DMS79 treated with DMSO at 0.1 percent for 48 hours (cell line): Measurements from ENCODE around the gene GK.
"Not testable (repeated sequence)": the region's sequence is repeated elsewhere in the genome, so short reads cannot be mapped to it uniquely, and the experiment has no call there.

Source experiments
- DNase-seq: peaks from one replicate; lab custom pipeline; 2025; lab: John Stamatoyannopoulos, UW

Gene GK

GRCh38 chrX:30706216-30706775 is 53.1 kb downstream of the GK start:
- DNase-seq: no peak

- DNase-seq: no peak
These were observed 59.0 kb downstream of the GK start for GRCh38 chrX:30712214-30712613.

GRCh38 chrX:30713061-30713525 is 59.9 kb downstream of the GK start:
- DNase-seq: no peak

GRCh38 chrX:30714138-30714537 is 60.9 kb downstream of the GK start:
- no peak for DNase-seq

GRCh38 chrX:30715976-30716375 is 62.8 kb downstream of the GK start:
- DNase-seq: no peak

GRCh38 chrX:30733852-30734660 is 80.8 kb downstream of the GK start:
- no peak for DNase-seq

GRCh38 chrX:30734782-30735181 is 81.6 kb downstream of the GK start:
- DNase-seq: no peak

GRCh38 chrX:30735839-30736238 is 82.6 kb downstream of the GK start:
- DNase-seq: no peak

- DNase-seq: no peak
These were observed 88.3 kb downstream of the GK start for GRCh38 chrX:30741545-30741944.

GRCh38 chrX:30748342-30748960 is 95.2 kb downstream of the GK start:
- DNase-seq: no peak

- no peak for DNase-seq
These were observed 98.3 kb downstream of the GK start for GRCh38 chrX:30751497-30751896.

GRCh38 chrX:30762755-30763154 is 109.5 kb downstream of the GK start:
- no peak for DNase-seq

- not testable (repeated sequence) for DNase-seq
These were observed 120.5 kb downstream of the GK start for GRCh38 chrX:30773764-30774163.

- no peak for DNase-seq
These were observed 124.4 kb downstream of the GK start for GRCh38 chrX:30777575-30777974.

- DNase-seq: no peak
These were observed 126.3 kb downstream of the GK start for GRCh38 chrX:30779453-30780030.
